ENCODE data around the gene WT1.
"Not testable (repeated sequence)": the region's sequence is repeated elsewhere in the genome, so short reads cannot be mapped to it uniquely, and the experiment has no call there.

The WT1 gene

DNA sequence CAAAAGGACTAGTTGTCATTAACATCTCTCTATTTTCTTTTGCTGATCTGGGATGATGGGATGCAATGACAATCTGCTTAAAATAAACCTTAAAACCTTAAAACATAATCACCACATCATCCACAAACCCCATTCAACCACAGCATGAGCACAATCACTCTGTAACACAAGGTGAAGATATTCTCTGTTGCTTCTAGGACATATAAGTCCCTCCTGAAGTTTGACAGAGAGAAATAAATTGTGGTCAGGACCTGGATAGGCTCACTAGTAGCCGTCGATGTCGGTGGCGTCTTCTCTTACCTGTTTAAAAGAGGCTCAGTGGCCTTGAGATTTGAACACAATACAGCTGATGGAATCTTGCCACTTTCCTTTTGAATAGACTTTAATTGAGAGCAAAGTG is 47.9 kb downstream of the WT1 start:
- no peak for DNase-seq (ENCODE audit: low read depth)

DNA sequence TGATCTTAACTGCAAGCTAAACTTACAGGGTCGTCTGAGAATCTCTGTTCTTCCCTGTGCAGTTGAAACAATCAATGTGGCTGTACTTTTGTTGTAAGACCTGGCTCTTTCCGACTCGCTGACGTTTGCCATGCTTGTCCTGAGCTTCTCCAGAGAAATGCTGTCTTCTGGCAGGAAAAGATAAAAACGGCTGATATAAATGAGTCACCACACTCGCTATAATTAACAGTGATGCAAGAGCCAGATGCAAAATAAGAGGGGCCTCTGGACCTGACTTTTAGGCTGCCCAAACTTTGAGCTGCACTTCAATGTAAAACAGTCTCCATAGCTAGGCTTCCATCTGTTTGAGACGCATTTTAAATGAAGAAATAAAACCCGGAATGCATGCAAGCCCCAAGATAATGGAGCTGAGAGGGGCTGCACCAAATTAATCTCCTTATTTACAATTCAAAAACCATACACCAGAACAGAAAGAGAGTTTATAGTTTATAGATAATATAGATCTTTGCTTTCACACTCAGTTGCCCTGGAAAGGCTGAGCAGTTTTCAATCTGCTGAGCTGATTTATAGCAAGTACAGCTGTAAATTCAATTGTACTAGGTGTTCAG is 48.5 kb downstream of the WT1 start:
- DNase-seq (ENCODE audit: low read depth), result no peak

DNA sequence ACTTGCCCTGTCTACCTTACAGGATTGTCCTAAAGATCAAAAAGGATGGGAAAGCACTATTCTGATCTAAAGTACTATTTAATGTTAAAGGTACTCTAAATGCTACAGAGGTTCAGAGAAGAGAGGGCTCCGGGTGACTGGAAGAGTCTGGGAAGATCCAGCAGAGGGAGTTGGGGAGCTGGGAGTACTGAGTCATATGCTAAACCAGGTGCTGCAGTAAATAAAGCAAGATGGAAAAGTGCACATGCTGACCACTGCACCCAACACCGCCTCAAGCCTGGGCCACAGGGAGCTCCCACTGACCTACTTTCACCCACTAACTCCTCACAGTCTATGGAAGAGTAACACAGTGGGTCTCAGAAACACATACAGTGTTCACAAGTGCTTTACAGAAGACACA is 49.3 kb downstream of the WT1 start:
- no peak for DNase-seq (ENCODE audit: low read depth)

DNA sequence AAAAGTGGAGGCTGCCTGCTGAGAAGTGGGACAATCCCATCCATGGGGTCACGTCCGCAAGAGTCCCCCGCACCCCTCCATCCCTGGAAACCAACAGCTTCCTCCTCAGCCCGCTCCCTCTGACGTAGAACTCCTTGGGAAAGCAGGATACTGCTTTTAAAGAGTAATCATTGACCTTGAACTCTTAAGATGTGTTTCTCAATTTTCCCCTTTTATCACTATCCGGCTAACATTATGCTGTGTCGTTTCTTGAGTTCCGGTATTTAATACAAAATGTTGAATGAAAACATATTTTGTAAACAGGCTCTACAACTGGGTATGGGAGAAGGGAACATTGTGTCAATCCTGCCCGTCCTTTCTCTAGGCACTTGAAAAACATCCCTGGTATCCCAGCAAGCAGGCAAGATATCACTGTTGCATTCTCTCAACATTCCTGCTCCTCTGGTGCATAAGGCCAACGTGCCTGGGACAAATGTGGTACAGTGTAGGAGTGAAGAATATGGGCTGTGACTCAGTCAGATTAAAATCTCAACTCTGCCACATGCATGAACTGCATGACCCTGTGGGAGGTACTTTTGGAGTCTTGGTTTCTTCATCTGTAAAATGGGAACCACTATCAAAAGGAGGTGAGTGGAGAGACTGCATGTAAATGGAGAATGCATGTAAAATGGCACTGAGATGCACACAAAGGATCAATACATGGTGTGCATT is 52.8 kb downstream of the WT1 start:
- no peak for DNase-seq (ENCODE audit: low read depth)

DNA sequence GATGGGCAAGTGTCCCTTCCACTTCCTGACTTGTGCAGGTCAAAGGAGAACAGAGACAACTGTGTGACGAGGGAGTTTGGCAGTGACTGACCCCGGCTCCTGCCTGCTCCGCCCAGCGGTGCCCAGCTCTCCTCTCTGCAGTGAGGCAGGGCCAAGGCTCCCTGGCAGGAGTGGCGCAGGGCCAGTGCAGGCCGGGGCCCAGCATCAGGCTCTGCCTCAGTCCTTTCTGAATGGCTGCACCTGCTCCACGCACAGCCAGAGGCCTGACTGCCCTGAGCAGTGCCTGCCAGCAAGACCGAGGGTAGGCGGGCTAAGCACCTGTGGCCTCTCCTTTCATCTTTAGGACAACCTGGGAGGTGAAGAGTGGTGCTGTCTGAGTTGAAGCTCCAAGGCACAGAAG is 54.2 kb downstream of the WT1 start:
- DNase-seq (ENCODE audit: low read depth), result no peak

DNA sequence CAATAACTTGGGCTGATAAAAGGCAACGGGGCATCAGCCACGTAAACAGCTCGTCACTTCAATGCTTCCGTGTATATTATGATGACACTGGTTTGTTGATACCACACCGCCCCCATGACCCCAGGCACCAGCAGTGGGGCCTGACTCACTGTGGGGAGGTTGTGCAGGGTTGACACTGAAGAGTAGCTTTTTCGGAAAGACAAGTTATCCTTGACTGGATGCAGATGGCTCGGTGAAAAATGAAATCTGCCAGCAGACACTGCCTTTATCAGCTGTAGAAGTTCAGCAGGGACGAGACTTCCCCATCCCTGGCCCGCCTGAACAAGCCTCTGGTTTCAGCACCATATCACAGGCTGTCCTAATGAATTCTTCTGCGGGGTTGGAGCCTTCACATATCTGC is 55.6 kb downstream of the WT1 start:
- DNase-seq (ENCODE audit: low read depth), result no peak

DNA sequence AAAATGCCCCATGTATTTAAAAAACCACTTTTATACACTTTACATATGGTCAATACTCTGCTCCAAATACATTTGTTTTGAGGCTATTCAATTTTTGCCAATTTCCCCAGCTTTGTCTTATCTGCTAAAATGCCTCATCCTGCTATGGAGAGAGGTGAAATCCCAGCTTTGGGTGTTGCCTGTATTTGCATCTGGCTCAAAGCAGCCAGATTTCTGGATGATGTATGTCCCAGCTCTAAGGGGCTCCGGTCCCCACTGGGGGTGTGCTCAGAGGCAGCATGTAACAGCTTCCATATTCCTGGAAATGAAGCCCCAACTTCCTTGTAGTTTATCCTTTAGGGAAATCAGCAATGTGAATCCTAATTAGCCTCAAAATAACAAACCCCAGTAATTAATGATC is 59.5 kb downstream of the WT1 start:
- no peak for DNase-seq (ENCODE audit: low read depth)

DNA sequence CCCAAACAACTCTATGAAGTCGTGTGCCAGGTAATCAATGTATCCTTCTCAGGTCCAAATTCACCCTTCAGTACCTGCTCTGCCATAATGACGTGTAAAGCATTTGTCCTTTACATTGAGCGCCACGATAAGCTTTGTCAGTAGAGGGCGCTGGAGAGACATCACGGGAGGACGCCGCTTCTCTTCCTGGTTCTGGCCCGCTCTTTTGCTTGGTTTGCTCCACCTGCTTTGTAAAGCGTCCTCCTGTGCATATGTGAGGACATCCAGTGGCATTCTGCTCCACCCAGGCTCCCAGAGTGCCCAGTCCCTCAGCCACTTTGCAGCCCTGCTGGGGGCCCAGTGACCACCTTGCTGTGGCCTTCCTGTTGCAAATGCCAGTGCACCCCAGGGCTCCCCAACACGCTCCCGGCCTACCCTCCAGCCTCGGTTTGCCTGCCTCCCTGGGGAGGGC is 61.1 kb downstream of the WT1 start:
- no peak for DNase-seq (ENCODE audit: low read depth)

GRCh38 chr11:32369987-32370386 is 65.4 kb downstream of the WT1 start:
- DNase-seq (ENCODE audit: low read depth), result not testable (repeated sequence)

- no peak for DNase-seq (ENCODE audit: low read depth)
These were observed 68.7 kb downstream of the WT1 start for GRCh38 chr11:32366666-32367065.

- no peak for DNase-seq (ENCODE audit: low read depth)
These were observed 70.1 kb downstream of the WT1 start for GRCh38 chr11:32365192-32365591.

GRCh38 chr11:32358729-32359128 is 76.6 kb downstream of the WT1 start:
- DNase-seq (ENCODE audit: low read depth), result no peak

- no peak for DNase-seq (ENCODE audit: low read depth)
These were observed 81.5 kb downstream of the WT1 start for GRCh38 chr11:32353884-32354283.

DNA sequence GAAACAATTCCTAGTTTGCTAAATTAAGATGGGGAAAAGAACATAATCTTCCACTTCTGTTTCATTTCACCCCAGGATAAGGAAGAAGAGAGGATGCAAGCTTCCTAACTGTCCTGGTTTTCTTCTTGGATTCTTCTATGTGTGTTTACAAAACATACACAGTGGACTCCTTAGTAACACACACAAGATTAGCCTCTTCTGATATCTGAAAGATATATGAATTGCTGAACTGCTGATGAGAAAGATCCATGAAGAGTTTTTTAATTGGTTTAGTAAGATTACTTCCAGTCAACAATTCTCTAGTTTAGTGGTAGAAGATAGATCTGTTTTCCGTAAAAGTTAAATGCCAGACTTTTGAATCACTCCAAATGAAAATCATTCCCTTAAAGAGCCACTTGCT is 86.8 kb downstream of the WT1 start:
- no peak for DNase-seq (ENCODE audit: low read depth)

- no peak for DNase-seq (ENCODE audit: low read depth)
These were observed 90.4 kb downstream of the WT1 start for GRCh38 chr11:32344946-32345345.

- DNase-seq (ENCODE audit: low read depth), result no peak
These were observed 91.9 kb downstream of the WT1 start for GRCh38 chr11:32343325-32344008.

GRCh38 chr11:32341620-32342613 is 93.4 kb downstream of the WT1 start:
- DNase-seq (ENCODE audit: low read depth), result no peak

DNA sequence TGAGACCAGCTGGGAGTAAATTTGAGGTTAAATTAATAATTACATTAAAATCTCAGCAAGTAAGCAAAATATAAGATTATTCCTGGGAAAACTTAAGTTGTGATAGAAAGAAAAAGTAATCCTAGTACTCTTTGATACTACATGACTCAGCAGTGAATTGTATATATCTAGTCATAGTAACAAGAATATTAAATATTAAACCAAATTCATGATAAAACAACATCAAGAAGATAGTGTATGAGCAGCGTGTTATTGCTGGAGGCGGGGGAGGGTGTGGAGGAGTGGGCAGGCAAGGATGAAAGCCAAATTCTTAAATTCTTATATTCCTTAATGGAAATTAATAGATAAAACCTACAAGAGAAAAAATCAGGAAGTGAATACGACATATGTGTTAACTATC is 95.2 kb downstream of the WT1 start:
- no peak for DNase-seq (ENCODE audit: low read depth)
